Erythroblast (primary cell): ENCODE results near the gene TSHZ2.

Experiments used
- GATA1 ChIP-seq: IDR thresholded peaks from 2 replicates; pipeline ENCODE4 v1.6.1; 2011; ENCODE audit warnings: low read depth, mild to moderate bottlenecking, control low read depth, low read length, moderate library complexity
- POLR2A ChIP-seq: IDR thresholded peaks from 2 replicates; pipeline ENCODE4 v1.6.1; 2011; ENCODE audit warnings: mild to moderate bottlenecking, low read length

GRCh38 chr20:53463101-53463972, 491.2 kb downstream of the TSHZ2 start:
- TF ChIP-seq GATA1 (no peak), POLR2A (no peak)
